Iris pigment epithelial cell (primary cell): ENCODE data around the gene CYTH4.
"Not testable (repeated sequence)": the region's sequence is repeated elsewhere in the genome, so short reads cannot be mapped to it uniquely, and the experiment has no call there.

Experiments used
- DNase-seq: peaks from one replicate; pipeline ENCODE4 v3.0.0-alpha.2; 2011; ENCODE audit warnings: low read depth

The CYTH4 gene

DNA sequence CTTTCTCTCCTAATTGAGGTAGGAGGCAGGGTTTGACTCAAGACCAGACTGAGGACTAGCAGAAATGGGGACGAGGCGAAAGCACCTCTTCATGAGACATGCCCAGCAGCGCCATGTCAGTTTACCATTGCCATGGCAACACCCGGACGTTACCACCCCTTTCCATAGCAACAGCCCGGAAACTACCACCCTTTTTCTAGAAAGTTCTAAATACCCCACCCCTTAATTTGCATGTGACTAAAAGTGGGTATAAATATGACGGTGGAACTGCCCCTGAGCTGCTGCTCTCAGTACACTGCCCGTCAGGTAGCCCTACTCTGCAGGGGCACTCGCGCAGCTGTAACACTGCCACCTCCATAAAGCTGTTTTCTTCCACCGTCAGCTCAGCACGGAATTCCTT, 32.3 kb upstream of the CYTH4 start:
- DNase-seq, result no peak

DNA sequence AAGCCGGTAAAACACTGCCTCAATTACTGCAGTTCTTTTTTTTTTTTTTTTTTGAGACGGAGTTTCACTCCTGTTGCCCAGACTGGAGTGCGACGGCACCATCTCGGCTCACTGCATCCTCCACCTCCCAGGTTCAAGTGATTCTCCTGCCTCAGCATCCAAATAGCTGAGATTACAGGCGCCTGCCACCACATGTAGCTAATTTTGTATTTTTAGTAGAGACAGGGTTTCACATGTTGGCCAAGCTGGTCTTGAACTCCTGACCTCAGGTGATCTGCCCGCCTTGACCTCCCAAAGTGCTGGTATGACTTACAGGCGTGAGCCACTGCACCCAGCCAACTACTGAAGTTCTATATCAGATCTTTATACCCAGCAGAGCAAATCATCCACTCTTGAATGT, 30.5 kb upstream of the CYTH4 start:
- DNase-seq, result not testable (repeated sequence)

- DNase-seq, result peak; percentile 16
These were observed 29.1 kb upstream of the CYTH4 start for GRCh38 chr22:37253126-37253660.

- DNase-seq, result peak; percentile 82
These were observed 28.0 kb upstream of the CYTH4 start for GRCh38 chr22:37254209-37254866.

DNA sequence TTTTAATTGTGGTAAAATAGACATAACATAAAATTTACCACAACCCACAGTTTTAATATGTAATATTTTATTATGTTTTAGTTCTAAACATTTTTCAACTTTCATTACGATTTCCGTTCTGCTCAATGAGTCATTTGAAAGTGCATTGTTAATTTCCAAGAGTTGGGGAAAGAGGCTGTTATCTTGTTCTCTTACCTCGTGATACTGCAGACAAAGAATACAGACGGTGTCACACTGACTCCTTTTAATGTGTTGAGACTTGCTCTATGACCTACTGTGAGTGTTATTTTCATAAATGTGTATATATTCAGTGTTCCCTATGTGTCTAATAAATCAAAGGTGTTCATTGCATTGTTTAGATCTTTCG, 27.5 kb upstream of the CYTH4 start:
- DNase-seq, result peak; percentile 73

GRCh38 chr22:37255558-37256006, 26.7 kb upstream of the CYTH4 start:
- DNase-seq, result no peak

GRCh38 chr22:37256075-37256726, 26.1 kb upstream of the CYTH4 start:
- DNase-seq, result no peak

DNA sequence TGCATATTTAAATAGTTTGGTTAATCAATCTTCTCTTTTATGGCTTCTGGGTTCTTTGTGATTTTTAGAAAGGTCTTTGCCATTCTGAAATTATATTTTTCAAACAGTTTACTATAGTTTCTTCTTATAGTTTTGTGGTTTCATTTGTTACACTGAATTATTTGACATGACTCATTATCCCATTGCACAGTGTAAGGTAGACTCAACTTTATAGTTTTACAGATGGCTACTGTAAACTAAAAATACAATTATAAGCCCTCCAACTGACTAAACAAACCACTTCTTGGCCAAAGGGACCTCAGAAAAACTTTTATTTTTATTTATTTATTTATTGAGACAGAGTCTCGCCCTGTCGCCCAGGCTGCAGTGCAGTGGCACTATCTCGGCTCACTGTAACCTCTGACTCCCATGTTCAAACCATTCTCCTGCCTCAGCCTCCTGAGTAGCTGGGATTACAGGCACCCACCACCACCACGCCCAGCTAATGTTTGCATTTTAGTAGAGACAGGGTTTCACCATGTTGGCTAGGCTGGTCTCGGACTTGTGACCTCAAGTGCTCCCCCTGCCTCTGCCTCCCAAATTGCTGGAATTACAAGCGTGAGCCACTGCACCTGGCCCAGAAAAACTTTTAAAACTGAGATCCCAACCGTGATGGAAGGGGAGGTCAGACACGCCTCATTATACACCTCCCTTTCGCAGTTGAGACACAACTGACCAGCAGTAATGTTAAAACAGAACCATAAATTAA, 24.1 kb upstream of the CYTH4 start:
- DNase-seq, result peak; percentile 20

GRCh38 chr22:37258753-37259401, 23.4 kb upstream of the CYTH4 start:
- DNase-seq, result no peak

GRCh38 chr22:37259540-37260029, 22.7 kb upstream of the CYTH4 start:
- peak; percentile 65 for DNase-seq

- no peak for DNase-seq
These were observed 22.0 kb upstream of the CYTH4 start for GRCh38 chr22:37260155-37260795.

- peak; percentile 52 for DNase-seq
These were observed 21.4 kb upstream of the CYTH4 start for GRCh38 chr22:37260901-37261336.

GRCh38 chr22:37262346-37262745, 20.0 kb upstream of the CYTH4 start:
- DNase-seq, result no peak

DNA sequence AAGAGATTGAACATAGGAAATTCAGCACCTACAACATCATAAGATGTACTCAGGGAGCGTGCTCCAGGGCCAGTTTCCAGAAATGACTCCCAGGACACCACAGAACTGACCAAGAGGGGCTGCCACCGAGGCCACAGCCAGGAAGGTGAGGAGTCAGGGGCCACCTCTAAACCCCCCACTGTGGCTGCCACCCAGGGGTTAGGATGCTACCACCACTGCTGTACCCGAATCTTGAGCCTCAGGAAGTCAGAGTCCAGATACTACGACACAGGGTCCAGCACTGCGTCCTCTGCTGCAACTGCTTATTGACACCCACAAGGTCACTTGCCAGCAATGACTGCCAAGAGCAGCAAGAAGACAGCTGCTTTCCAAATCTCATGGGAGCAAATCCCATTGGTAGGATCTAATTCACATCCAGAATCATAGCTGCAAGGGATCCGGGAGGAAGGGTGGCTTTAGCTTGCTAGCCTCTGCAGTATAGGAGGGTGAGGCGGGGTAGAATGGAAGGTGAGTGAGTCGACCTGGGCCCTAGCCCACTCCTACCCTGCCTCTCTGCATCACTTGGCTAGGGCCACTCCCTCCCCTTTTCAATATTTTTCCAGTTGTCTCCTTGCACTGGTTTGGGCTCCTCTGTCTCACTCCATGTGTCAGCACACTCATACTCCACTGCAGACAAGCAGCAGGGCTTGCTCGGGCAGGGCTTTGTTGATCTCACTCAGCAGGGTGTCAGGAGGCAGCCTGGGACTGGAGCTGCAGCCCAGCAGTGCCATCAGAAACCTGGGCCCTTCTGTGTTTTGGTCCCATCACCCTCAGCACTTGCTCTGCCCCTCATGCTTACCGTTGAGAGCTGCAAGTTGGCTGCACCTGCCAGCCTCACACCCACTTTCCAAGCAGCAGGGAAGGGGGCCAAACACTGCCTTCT, 18.1 kb upstream of the CYTH4 start:
- DNase-seq, result no peak

DNA sequence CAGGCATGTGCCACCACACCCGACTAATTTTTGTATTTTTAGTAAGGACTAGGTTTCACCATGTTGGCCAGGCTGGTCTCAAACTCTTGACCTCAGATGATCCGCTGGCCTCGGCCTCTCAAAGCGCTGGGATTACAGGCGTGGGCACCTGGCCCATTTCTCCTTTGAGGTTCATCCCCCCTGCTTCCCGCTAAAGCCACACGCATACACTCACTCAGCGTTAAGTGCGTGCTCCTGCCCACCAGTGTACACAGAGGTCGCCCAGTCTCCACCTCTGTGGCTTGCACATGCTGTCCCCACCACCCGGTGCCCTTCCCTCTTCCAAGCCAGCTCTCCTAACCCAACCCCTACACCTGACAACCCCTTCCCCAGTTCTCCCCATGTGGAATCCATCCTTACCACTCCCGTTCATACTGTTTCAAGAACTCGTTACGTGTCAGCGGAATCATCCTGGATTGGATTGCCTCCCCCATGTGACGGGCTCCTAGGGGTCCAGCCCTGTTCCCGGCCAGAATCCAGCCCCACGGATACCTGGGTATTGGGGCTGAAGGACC, 15.7 kb upstream of the CYTH4 start:
- DNase-seq, result no peak

GRCh38 chr22:37267135-37267587, 15.1 kb upstream of the CYTH4 start:
- DNase-seq, result peak; percentile 23

- peak; percentile 18 for DNase-seq
These were observed 14.5 kb upstream of the CYTH4 start for GRCh38 chr22:37267661-37268413.

GRCh38 chr22:37269936-37270678, 12.2 kb upstream of the CYTH4 start:
- no peak for DNase-seq
